ENCODE data around the gene SYT1.

SYT1 gene

GRCh38 chr12:79364197-79364596 is 499.6 kb downstream of the SYT1 start:
- no peak for TF ChIP-seq CTCF (IDR thresholded peaks at IDR 0.05; ENCODE audit: low read depth, low read length, missing control alignments)
- DNase-seq (ENCODE audit: low read depth) = no peak
- in situ Hi-C loops (cut with HindIII; ENCODE audit: low sequenced_read_pairs) = no loop called here
- no peak overlapping the region for H3K4me3 ChIP-seq (ENCODE audit: low read depth, low read length)

- DNase-seq (ENCODE audit: low read depth) = no peak
- H3K4me3 ChIP-seq (ENCODE audit: low read depth, low read length) = no peak overlapping the region
- no peak for TF ChIP-seq CTCF (IDR thresholded peaks at IDR 0.05; ENCODE audit: low read depth, low read length, missing control alignments)
- in situ Hi-C loops (cut with HindIII; ENCODE audit: low sequenced_read_pairs) = no loop called here
These were observed 501.8 kb downstream of the SYT1 start for GRCh38 chr12:79366374-79366773.

- DNase-seq (ENCODE audit: low read depth) = no peak
These were observed 502.5 kb downstream of the SYT1 start for GRCh38 chr12:79367032-79367589.

GRCh38 chr12:79370021-79370420 is 505.4 kb downstream of the SYT1 start:
- in situ Hi-C loops (cut with HindIII; ENCODE audit: low sequenced_read_pairs) = no loop called here
- TF ChIP-seq CTCF (IDR thresholded peaks at IDR 0.05; ENCODE audit: low read depth, low read length, missing control alignments) = no peak
- H3K4me3 ChIP-seq (ENCODE audit: low read depth, low read length) = no peak overlapping the region
- no peak for DNase-seq (ENCODE audit: low read depth)

More at GRCh38 chr12:79367032-79367589, 502.5 kb downstream of the SYT1 start:
- TF ChIP-seq CTCF (IDR thresholded peaks at IDR 0.05; ENCODE audit: low read depth, low read length, missing control alignments) = no peak
- no peak overlapping the region for H3K4me3 ChIP-seq (ENCODE audit: low read depth, low read length)
- in situ Hi-C loops (cut with HindIII; ENCODE audit: low sequenced_read_pairs) = no loop called here

- DNase-seq (ENCODE audit: low read depth) = no peak
- H3K4me3 ChIP-seq (ENCODE audit: low read depth, low read length) = no peak overlapping the region
- in situ Hi-C loops (cut with HindIII; ENCODE audit: low sequenced_read_pairs) = no loop called here
- TF ChIP-seq CTCF (IDR thresholded peaks at IDR 0.05; ENCODE audit: low read depth, low read length, missing control alignments) = no peak
These were observed 506.7 kb downstream of the SYT1 start for GRCh38 chr12:79371226-79371625.

- no peak for DNase-seq (ENCODE audit: low read depth)
- peak; percentile 86 for TF ChIP-seq CTCF (IDR thresholded peaks at IDR 0.05; ENCODE audit: low read depth, low read length, missing control alignments)
- no peak overlapping the region for H3K4me3 ChIP-seq (ENCODE audit: low read depth, low read length)
- in situ Hi-C loops (cut with HindIII; ENCODE audit: low sequenced_read_pairs) = no loop called here
These were observed 509.4 kb downstream of the SYT1 start for GRCh38 chr12:79373896-79374499.

Measured in astrocyte of the cerebellum (primary cell).